ENCODE measurements around the gene CEP97. TPM values are rescaled to one million over a fixed set of nuclear protein-coding genes. Genes with fewer than 3 reads are reported as not detected.
"Not testable (repeated sequence)": the region's sequence is repeated elsewhere in the genome, so short reads cannot be mapped to it uniquely, and the experiment has no call there.

CEP97 gene
- total RNA-seq, 2 donors from 2014 or later: 4.7 to 20.1 TPM

DNA sequence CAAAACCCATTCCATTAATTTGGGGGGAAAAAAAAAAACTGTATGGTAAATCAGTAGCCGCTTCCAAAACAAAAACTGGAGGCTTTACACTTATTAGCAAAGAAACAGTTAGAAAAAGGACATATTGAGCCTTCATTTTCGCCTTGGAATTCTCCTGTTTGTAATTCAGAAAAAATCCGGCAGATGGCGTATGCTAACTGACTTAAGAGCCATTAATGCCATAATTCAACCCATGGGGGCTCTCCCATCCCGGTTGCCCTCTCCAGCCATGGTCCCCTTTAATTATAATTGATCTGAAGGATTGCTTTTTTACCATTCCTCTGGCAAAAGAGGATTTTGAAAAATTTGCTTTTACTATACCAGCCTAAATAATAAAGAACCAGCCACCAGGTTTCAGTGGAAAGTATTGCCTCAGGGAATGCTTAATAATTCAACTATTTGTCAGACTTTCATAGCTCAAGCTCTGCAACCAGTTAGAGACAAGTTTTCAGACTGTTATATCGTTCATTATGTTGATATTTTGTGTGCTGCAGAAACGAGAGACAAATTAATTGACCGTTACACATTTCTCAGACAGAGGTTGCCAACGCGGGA lies 28.5 kb upstream of the CEP97 start:
- DNase-seq (ENCODE audit: low spot score): no peak
- Histone ChIP-seq H3K4me3 (no peak overlapping the region), H3K27ac (no peak overlapping the region), H3K4me1 (ENCODE audit: control insufficient read depth in 1 of 2, low read depth in 2 of 2) (peaks cover 0 to 12% of the 10 kb centered on the region in 2 donors), H3K36me3 (no peaks in the 10 kb centered on the region), H3K27me3 (replicated peaks; ENCODE audit: insufficient read depth) (no peaks in the 10 kb centered on the region), H3K9me3 (no peaks in the 10 kb centered on the region)
- TF ChIP-seq, protein P1, sequence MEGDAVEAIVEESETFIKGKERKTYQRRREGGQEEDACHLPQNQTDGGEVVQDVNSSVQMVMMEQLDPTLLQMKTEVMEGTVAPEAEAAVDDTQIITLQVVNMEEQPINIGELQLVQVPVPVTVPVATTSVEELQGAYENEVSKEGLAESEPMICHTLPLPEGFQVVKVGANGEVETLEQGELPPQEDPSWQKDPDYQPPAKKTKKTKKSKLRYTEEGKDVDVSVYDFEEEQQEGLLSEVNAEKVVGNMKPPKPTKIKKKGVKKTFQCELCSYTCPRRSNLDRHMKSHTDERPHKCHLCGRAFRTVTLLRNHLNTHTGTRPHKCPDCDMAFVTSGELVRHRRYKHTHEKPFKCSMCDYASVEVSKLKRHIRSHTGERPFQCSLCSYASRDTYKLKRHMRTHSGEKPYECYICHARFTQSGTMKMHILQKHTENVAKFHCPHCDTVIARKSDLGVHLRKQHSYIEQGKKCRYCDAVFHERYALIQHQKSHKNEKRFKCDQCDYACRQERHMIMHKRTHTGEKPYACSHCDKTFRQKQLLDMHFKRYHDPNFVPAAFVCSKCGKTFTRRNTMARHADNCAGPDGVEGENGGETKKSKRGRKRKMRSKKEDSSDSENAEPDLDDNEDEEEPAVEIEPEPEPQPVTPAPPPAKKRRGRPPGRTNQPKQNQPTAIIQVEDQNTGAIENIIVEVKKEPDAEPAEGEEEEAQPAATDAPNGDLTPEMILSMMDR (IDR thresholded peaks at IDR 0.05): peak; percentile 84
- ATAC-seq (ENCODE audit: insufficient number of reproducible peaks, low FRiP score, low read depth): no peak

DNA sequence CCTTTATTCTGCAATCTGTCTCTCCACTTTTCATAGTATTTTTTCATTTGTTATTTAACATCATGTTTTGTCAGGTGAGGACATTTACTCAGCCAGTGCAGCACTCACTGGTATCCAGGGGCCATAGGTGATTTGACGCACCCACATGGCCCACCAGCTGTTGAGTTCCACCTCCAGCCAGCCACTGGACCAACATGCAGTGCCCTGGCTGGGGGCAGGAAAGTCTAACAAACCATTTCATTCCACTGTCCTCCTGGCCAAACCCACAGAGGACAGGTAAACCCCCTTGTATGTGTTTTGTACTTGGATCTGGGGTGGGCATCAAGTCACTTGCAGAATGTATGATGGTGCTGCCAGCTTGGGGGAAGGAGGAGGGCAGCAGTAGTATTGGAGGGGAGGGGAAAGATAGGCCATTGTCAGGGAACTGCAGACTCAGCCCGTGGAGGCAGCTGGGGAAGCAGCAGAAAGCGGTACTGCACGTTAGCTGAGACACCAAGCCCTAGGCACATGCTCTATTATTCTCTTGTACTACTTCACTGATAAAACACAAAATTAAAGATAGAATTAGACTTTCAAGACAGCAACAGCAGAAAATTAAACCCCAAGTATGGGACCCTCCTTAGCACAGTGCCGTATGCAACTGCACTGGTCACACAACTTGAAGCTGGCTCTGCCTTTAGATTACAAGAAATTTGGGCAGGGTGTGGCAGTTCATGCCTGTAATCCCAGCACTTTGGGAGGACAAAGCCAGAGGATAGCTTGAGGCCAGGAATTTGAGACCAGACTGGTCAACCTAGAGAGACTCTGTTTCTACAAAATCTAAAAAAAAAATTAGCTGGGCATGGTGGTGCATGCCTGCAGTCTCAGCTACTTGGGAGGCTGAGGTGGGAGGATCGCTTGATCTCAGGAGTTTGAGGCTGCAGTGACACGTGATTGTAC lies 22.4 kb upstream of the CEP97 start:
- TF ChIP-seq, protein P1 (IDR thresholded peaks at IDR 0.05): no peak

DNA sequence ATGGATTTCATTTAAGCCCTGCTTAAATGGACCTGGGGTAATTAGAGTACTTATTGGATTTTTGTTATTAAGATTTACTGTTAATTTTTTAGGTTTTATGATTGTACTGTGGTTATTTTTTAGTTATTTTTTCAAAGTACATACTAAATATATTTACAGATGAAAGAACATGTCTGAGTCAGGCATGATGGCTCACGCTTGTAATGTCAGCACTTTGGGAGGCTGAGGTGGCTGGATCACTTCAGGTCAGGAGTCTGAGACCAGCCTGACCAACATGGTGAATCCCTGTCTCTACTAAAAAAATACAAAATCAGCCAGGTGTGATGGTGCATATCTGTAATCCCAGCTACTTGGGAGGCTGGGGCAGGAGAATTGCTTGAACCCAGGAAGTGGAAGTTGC lies 21.7 kb upstream of the CEP97 start:
- no peak for DNase-seq (ENCODE audit: low spot score)
- H3K36me3 ChIP-seq: no peaks in the 10 kb centered on the region
- TF ChIP-seq, protein P1 (IDR thresholded peaks at IDR 0.05): no peak
- H3K4me3 ChIP-seq: no peak overlapping the region
- H3K27ac ChIP-seq: no peak overlapping the region
- H3K4me1 ChIP-seq (ENCODE audit: control insufficient read depth in 1 of 2, low read depth in 2 of 2): no peaks in the 10 kb centered on the region
- no peaks in the 10 kb centered on the region for H3K27me3 ChIP-seq (replicated peaks; ENCODE audit: insufficient read depth)
- H3K9me3 ChIP-seq: no peaks in the 10 kb centered on the region
- no peak for ATAC-seq (ENCODE audit: insufficient number of reproducible peaks, low FRiP score, low read depth)

More for the DNA sequence above, 22.4 kb upstream of the CEP97 start:
- no peaks in the 10 kb centered on the region for H3K9me3 ChIP-seq
- H3K4me3 ChIP-seq: no peak overlapping the region
- no peak overlapping the region for H3K27ac ChIP-seq
- H3K36me3 ChIP-seq: no peaks in the 10 kb centered on the region
- H3K4me1 ChIP-seq (ENCODE audit: control insufficient read depth in 1 of 2, low read depth in 2 of 2): no peaks in the 10 kb centered on the region
- DNase-seq (ENCODE audit: low spot score) (no peak), ATAC-seq (ENCODE audit: insufficient number of reproducible peaks, low FRiP score, low read depth) (no peak)
- no peaks in the 10 kb centered on the region for H3K27me3 ChIP-seq (replicated peaks; ENCODE audit: insufficient read depth)

DNA sequence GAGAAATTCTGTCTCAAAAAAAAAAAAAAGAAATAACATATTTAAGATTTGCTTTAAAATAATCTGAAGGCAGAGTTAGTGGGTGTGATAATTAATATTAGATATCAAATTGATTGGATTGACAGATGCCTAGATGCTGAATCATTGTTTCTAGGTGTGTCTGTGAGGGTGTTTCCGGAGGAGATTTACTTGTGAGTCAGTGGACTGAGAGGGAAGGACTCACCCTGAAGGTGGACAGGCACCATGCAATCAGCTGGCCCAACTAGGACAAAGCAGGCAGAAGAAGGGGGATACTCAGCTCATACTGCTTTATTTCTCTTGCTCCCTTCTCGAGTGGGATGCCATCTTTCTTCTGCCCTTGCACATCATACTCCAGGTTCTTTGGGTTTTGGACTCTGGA lies 21.2 kb upstream of the CEP97 start:
- Histone ChIP-seq H3K27me3 (replicated peaks; ENCODE audit: insufficient read depth) (no peaks in the 10 kb centered on the region), H3K36me3 (no peaks in the 10 kb centered on the region), H3K4me1 (ENCODE audit: control insufficient read depth in 1 of 2, low read depth in 2 of 2) (no peaks in the 10 kb centered on the region), H3K27ac (no peak overlapping the region), H3K9me3 (no peaks in the 10 kb centered on the region), H3K4me3 (no peak overlapping the region)
- DNase-seq (ENCODE audit: low spot score): no peak
- TF ChIP-seq, protein P1 (IDR thresholded peaks at IDR 0.05): no peak
- ATAC-seq (ENCODE audit: insufficient number of reproducible peaks, low FRiP score, low read depth): no peak

DNA sequence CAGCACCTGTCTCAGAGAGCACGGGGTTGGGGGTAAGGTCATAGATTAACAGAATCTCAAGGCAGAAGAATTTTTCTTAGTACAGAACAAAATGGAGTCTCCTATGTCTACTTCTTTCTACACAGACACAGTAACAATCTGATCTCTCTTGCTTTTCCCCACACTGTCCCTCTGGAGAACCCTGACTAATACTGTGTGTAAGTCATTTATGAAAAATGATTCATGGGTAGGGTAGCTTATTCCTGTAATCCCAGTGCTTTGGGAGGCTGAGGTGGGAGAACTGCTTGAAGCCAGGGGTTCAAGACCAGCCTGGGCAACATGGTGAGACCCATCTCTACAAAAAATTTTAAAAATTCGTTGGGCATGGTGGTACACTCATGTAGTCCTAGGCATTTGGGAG lies 19.8 kb upstream of the CEP97 start:
- DNase-seq (ENCODE audit: low spot score); H3K4me3 ChIP-seq; ATAC-seq (ENCODE audit: insufficient number of reproducible peaks, low FRiP score, low read depth); H3K27ac ChIP-seq; H3K27me3 ChIP-seq (replicated peaks; ENCODE audit: insufficient read depth); H3K4me1 ChIP-seq (ENCODE audit: control insufficient read depth in 1 of 2, low read depth in 2 of 2); H3K36me3 ChIP-seq; H3K9me3 ChIP-seq: not testable (repeated sequence)

All from thoracic aorta (tissue), 2 donors.